K562 (cell line): ENCODE results near the gene SLK. TPM values are rescaled to one million over a fixed set of nuclear protein-coding genes. Genes with fewer than 3 reads are reported as not detected.

Experiments
- ATAC-seq: fragments of 200-7000 bp; cut with Tn5 transposase; 3 replicates; pipeline ENCODE4 v1.9.1; 2020; ENCODE audit warnings: moderate library complexity
- BruUV-seq: library from RNA; stranded (reverse); fragments of 400-500 nt; replicated peaks from 2 replicates; lab custom pipeline; 2021; lab: Mats Ljungman, UMichigan
- CTCF ChIA-PET: fragments of 300-600 bp; formaldehyde crosslinking; extraction: SDS; loops from one replicate; lab custom pipeline; 2021; ENCODE audit warnings: low intra/inter-chr PET ratio; lab: Yijun Ruan, JAX
- POLR2A ChIA-PET: fragments of 300-600, 350-650 bp; sonication (Branson Sonifier 250); formaldehyde crosslinking; extraction: SDS; loops from one replicate; lab custom pipeline; 2021; ENCODE audit warnings: antibody characterized with exemption, inconsistent platforms; lab: Yijun Ruan, JAX
- DNase-seq, 4 experiments: peaks; one replicate each; pipeline versions ENCODE4 v3.0.0 to v3.0.0-alpha.2; 2011 to 2018; ENCODE audit warnings: low spot score in 3 of 4, mixed read lengths in 3 of 4; ENCODE audit errors: extremely low read depth in 1 of 4
- FAIRE-seq: peaks from 2 replicates; lab custom pipeline; 2011; peaks lifted over from hg19 to GRCh38; lab: Jason Lieb, UNC
- H2AFZ ChIP-seq: 2 replicates; pipeline ENCODE4 v1.6.0; 2011; ENCODE audit warnings: low read depth, low read length, control low read depth, inconsistent platforms
- H3K27ac ChIP-seq: fragments of 200-600 bp; 3 replicates; pipeline ENCODE4 v1.8.0; 2011; ENCODE audit warnings: low read depth, mild to moderate bottlenecking, control low read depth, inconsistent platforms, low read length, moderate library complexity, mixed read lengths; ENCODE audit errors: extremely low read depth
- H3K27me3 ChIP-seq, 2 experiments: fragments of 300-600 bp in 1 of 2; 2 replicates in 1 of 2; 3 replicates in 1 of 2; pipeline versions ENCODE4 v1.6.0 to v1.8.0; 2011; ENCODE audit warnings: inconsistent platforms in 2 of 2, low read length in 2 of 2, mild to moderate bottlenecking in 1 of 2, mixed read lengths in 1 of 2, moderate library complexity in 1 of 2; ENCODE audit not compliant: control insufficient read depth in 2 of 2, insufficient read depth in 2 of 2
- H3K36me3 ChIP-seq: fragments of 300-600 bp; 3 replicates; pipeline ENCODE4 v1.8.0; 2011; ENCODE audit warnings: mild to moderate bottlenecking, low read length, inconsistent platforms; ENCODE audit not compliant: control insufficient read depth, insufficient read depth
- H3K4me1 ChIP-seq, 2 experiments: fragments of 200-600 bp in 1 of 2; replicated peaks in 1 of 2; 2 replicates in 1 of 2; 3 replicates in 1 of 2; pipeline versions ENCODE4 v1.5.1 to v1.8.0; 2011; ENCODE audit warnings: inconsistent platforms in 2 of 2, low read length in 2 of 2, mild to moderate bottlenecking in 1 of 2, mixed read lengths in 1 of 2, moderate library complexity in 1 of 2; ENCODE audit not compliant: control insufficient read depth in 2 of 2, insufficient read depth in 2 of 2
- H3K4me2 ChIP-seq: 2 replicates; pipeline ENCODE4 v1.6.1; 2011; ENCODE audit warnings: low read length, control low read depth, inconsistent platforms, mixed read lengths; ENCODE audit not compliant: insufficient read depth
- H3K4me3 ChIP-seq: fragments of 200-600 bp; sonication (generic), shearing (Covaris generic); 2 replicates; pipeline ENCODE4 v1.5.1; 2016; ENCODE audit warnings: control low read depth, inconsistent platforms
- H3K79me2 ChIP-seq: fragments of 200-600 bp; 3 replicates; pipeline ENCODE4 v1.8.0; 2011; ENCODE audit warnings: low read length, inconsistent platforms; ENCODE audit not compliant: control insufficient read depth, insufficient read depth
- H3K9ac ChIP-seq, 2 experiments: 2 replicates each; pipeline versions ENCODE4 v1.6.0 to v1.6.1; 2011; ENCODE audit warnings: low read depth in 2 of 2, low read length in 2 of 2, control low read depth in 1 of 2, inconsistent platforms in 1 of 2, mild to moderate bottlenecking in 1 of 2, mixed read lengths in 1 of 2; ENCODE audit not compliant: insufficient read depth in 1 of 2
- H3K9me1 ChIP-seq: one replicate; pipeline ENCODE4 v1.6.0; 2011; ENCODE audit warnings: inconsistent platforms, mild to moderate bottlenecking, low read length, moderate library complexity; ENCODE audit not compliant: control insufficient read depth, insufficient read depth
- H3K9me3 ChIP-seq: replicated peaks from 2 replicates; pipeline ENCODE4 v1.5.1; 2011; ENCODE audit warnings: low read depth, low read length, inconsistent platforms; ENCODE audit not compliant: control insufficient read depth, insufficient read depth
- H4K20me1 ChIP-seq: replicated peaks from 2 replicates; pipeline ENCODE4 v1.6.1; 2011; ENCODE audit warnings: low read length, inconsistent platforms, mixed read lengths; ENCODE audit not compliant: control insufficient read depth, insufficient read depth
- CBX1 ChIP-seq: sonication (generic); IDR thresholded peaks from 2 replicates; pipeline ENCODE4 v1.6.1; 2016; ENCODE audit warnings: antibody characterized with exemption, low read depth, mild to moderate bottlenecking
- CBX3 ChIP-seq, 2 experiments: IDR thresholded peaks; 1 replicate in 1 of 2; 2 replicates in 1 of 2; pipeline ENCODE4 v1.6.1; 2012; ENCODE audit warnings: inconsistent platforms in 2 of 2, low read length in 2 of 2, borderline replicate concordance in 1 of 2, control low read depth in 1 of 2
- E2F1 ChIP-seq: sonication (generic); formaldehyde crosslinking; IDR thresholded peaks from 2 replicates; pipeline ENCODE4 v1.8.1; 2023; ENCODE audit warnings: mild to moderate bottlenecking, missing genetic modification reagents, moderate library complexity
- HBP1 ChIP-seq: fragments of 450-650 bp; formaldehyde crosslinking; IDR thresholded peaks from 2 replicates; pipeline ENCODE4 v1.4.0; 2022; ENCODE audit warnings: missing genetic modification characterization
- NR2F6 ChIP-seq: fragments of 450-650 bp; formaldehyde crosslinking; IDR thresholded peaks from 2 replicates; pipeline ENCODE4 v1.4.0; 2020; ENCODE audit warnings: mild to moderate bottlenecking
- SMARCC2 ChIP-seq: fragments of 450-650 bp; IDR thresholded peaks from 2 replicates; pipeline ENCODE4 v1.6.1; 2017; ENCODE audit warnings: antibody characterized with exemption, moderate library complexity, mild to moderate bottlenecking, low read depth
- ZNF274 ChIP-seq: IDR thresholded peaks from 2 replicates; pipeline ENCODE4 v1.6.1; 2011; ENCODE audit warnings: low read depth, mild to moderate bottlenecking, low read length, moderate library complexity, borderline replicate concordance
- ZNF511 ChIP-seq: sonication (generic); formaldehyde crosslinking; IDR thresholded peaks from 2 replicates; pipeline ENCODE4 v1.8.0; 2022; ENCODE audit warnings: mild to moderate bottlenecking, missing genetic modification reagents
- ZNF707 ChIP-seq: fragments of 250-450 bp; sonication (Bioruptor Pico); conservative IDR thresholded peaks from 2 replicates; pipeline ENCODE4 v1.8.0; 2022; ENCODE audit warnings: inconsistent platforms, mild to moderate bottlenecking, moderate library complexity
- WGBS: fragments of 100-300 bp; shearing (Covaris generic); methylation state at CpG from one replicate; pipeline ENCODE4 v1.1.6; 2016; ENCODE audit warnings: low coverage, mixed read lengths; ENCODE audit not compliant: insufficient coverage; ENCODE audit errors: missing lambda C conversion rate; 5-methylcytosine and 5-hydroxymethylcytosine counted together
- in situ Hi-C: fragments of 300-500 bp; cut with MboI; formaldehyde crosslinking; loops from 4 replicates; pipeline ENCODE4 v1.15.0; 2018; ENCODE audit warnings: inconsistent platforms, mixed read lengths
- intact Hi-C: fragments of 100-400 bp; cut with micrococcal nuclease; formaldehyde crosslinking; loops from 2 replicates; pipeline ENCODE4 v1.14.2; 2022
- polyA plus RNA-seq, 8 experiments: library from polyadenylated mRNA; depleted of rRNA in 4 of 8; stranded (reverse) in 5 of 8; unstranded in 3 of 8; fragments of >200 nt; fragmentation: Nextera tagmentation in 2 of 8; fragmentation: Illumina TruSeq in 1 of 8; extraction: Ambion mirVana in 2 of 8; extraction: Trizol in 1 of 8; gene quantifications; 2 replicates each; pipeline versions ENCODE4 v1.2.1 to v1.2.3, GENCODE V29; 2011 to 2014; ENCODE audit warnings: inconsistent platforms in 1 of 8, missing spikeins in 1 of 8
- total RNA-seq, 7 experiments: library from RNA; depleted of rRNA in 6 of 7; stranded (reverse); fragments of >200 nt in 6 of 7; fragmentation: Illumina TruSeq in 2 of 7; extraction: Trizol in 2 of 7; gene quantifications; 2 replicates each; pipeline versions ENCODE4 v1.2.1 to v1.2.3, GENCODE V29; 2011 to 2021; ENCODE audit warnings: low replicate concordance in 1 of 7

The SLK gene
- total and polyA plus RNA-seq, 9 of the 15 experiments (the other 6 are each of a cell fraction or from before 2014, with no cell fraction given) = 8.2 to 40.0 (median 23.4) TPM

GRCh38 chr10:103919648-103920025, 47.3 kb upstream of the SLK start:
- Histone ChIP-seq H3K9me3 (no peaks in the 10 kb centered on the region; the same call in 1 of the 2 replicates), H3K4me1 (peaks cover 6 to 9% of the 10 kb centered on the region in 2 experiments), H3K9ac (no peak overlapping the region), H3K79me2 (peaks cover 21% of the 10 kb centered on the region), H3K9me1 (no peaks in the 10 kb centered on the region), H3K27ac (no peak overlapping the region), H3K27me3 (no peaks in the 10 kb centered on the region), H2AFZ (peak overlapping the region; percentile 47; the same call in 1 of the 2 replicates), H3K4me3 (no peak overlapping the region), H4K20me1 (0 out of 2 replicates have a peak, but pooled peaks cover 3% of the 10 kb centered on the region), H3K36me3 (no peaks in the 10 kb centered on the region; the same call in 2 of the 3 replicates), H3K4me2 (no peak overlapping the region)
- TF ChIP-seq ZNF707 (CRISPR knock-in tag) (no peak), NR2F6 (CRISPR knock-in tag) (no peak), CBX1 (no peak), SMARCC2 (no peak), ZNF274 (no peak), ZNF511 (CRISPR knock-in tag) (no peak), E2F1 (CRISPR knock-in tag) (no peak), CBX3 (IDR thresholded peaks at IDR 0.05; ENCODE audit: borderline replicate concordance in 1 of 2, low read length in 2 of 2) (no peak), HBP1 (CRISPR knock-in tag) (no peak)
- CTCF ChIA-PET = no interaction called here
- no TSS peak for BruUV-seq
- intact Hi-C loops = loop anchor here (5.0 kb wide), 1 partner anchor 203 kb away; the partner anchor contains the start of gene SFR1
- POLR2A ChIA-PET = no interaction called here
- DNase-seq (no peak), ATAC-seq (no peak), FAIRE-seq (no peak)
- WGBS = 100% methylated on average over 1 of the region's 1 CpG
- in situ Hi-C loops = no loop called here
